Right atrium auricular region (tissue), 2 donors: Measurements from ENCODE around the gene SHROOM2. TPM values are rescaled to one million over a fixed set of nuclear protein-coding genes. Genes with fewer than 3 reads are reported as not detected.

Experiments
- DNase-seq: peaks from one replicate; pipeline ENCODE4 v3.0.0-alpha.2; 2019; ENCODE audit warnings: low spot score
- H3K27ac ChIP-seq, 2 donors: fragments of 200-600 bp; sonication (generic); 1 replicate in 1 of 2; 2 replicates in 1 of 2; pipeline ENCODE4 v1.5.1; 2016 to 2019
- H3K27me3 ChIP-seq, 2 donors: fragments of 200-600 bp; sonication (generic); one replicate each; pipeline versions ENCODE4 v1.5.1 to v1.6.0; 2017 to 2019
- H3K36me3 ChIP-seq: fragments of 200-600 bp; sonication (generic); one replicate; pipeline ENCODE4 v1.5.1; 2016
- H3K4me1 ChIP-seq, 2 donors: fragments of 200-600 bp; sonication (generic); one replicate each; pipeline versions ENCODE4 v1.5.1 to v1.6.0; 2017 to 2019
- H3K4me3 ChIP-seq, 2 donors: fragments of 200-600 bp; sonication (generic); 1 replicate in 1 of 2; 2 replicates in 1 of 2; pipeline ENCODE4 v1.5.1; 2017 to 2019; ENCODE audit warnings: mild to moderate bottlenecking in 1 of 2, moderate library complexity in 1 of 2
- H3K9me3 ChIP-seq, 2 donors: fragments of 200-600 bp; sonication (generic); one replicate each; pipeline ENCODE4 v1.5.1; 2019
- CTCF ChIP-seq, 2 donors: fragments of 200-600 bp; sonication (generic); IDR thresholded peaks; one replicate each; pipeline ENCODE4 v1.5.1; 2019; ENCODE audit warnings: antibody characterized with exemption in 2 of 2
- total RNA-seq, 2 donors: library from RNA; depleted of rRNA; stranded (reverse); fragments of >200 nt; gene quantifications; one replicate each; pipeline ENCODE4 v1.1.0, GENCODE V29; 2016

SHROOM2 gene
- total RNA-seq: 1 to 10 TPM; 2.7 to 6.4 TPM

- Histone ChIP-seq H3K36me3 (no peaks in the 10 kb centered on the region), H3K9me3 (no peaks in the 10 kb centered on the region), H3K4me1 (no peaks in the 10 kb centered on the region), H3K4me3 (peak within 1 kb of the TSS; percentile 29 to 45), H3K27ac (no peak within 1 kb of the TSS), H3K27me3 (peaks cover 0 to 5% of the 10 kb centered on the region in 2 donors)
- no peak for DNase-seq
- TF ChIP-seq CTCF (IDR thresholded peaks at IDR 0.05): no peak
These were observed at the start of gene SHROOM2 for GRCh38 chrX:9785944-9786797. TSS of gene SHROOM2 (plus strand) at chrX:9786429. CDS start at chrX:9786546, 117 bp downstream.

- Histone ChIP-seq H3K27me3 (no peaks in the 10 kb centered on the region), H3K36me3 (no peaks in the 10 kb centered on the region), H3K4me3 (no peak overlapping the region), H3K27ac (no peak overlapping the region), H3K4me1 (no peaks in the 10 kb centered on the region), H3K9me3 (no peaks in the 10 kb centered on the region)
- no peak for DNase-seq
- no peak for TF ChIP-seq CTCF (IDR thresholded peaks at IDR 0.05)
These were observed 48.9 kb upstream of the SHROOM2 start for GRCh38 chrX:9737363-9737762.

DNA sequence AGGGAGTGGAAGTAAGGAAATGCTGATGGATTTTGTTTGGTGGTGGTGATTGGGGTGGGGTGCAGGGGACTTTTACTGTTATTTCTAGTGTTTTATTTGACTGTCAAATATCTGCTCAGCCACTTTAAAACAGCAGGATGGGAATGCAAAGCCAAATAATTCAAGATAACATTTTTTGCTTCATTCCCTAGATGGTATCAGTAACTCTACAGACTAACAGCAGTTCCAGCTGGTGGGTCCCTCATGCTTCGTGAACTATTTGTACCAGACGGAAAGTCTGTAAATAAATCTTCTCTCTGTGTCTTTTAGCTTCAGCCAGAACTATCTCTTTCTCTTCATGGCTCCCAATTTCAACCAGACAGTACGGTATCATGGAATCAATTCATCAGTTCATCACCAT lies 48.1 kb upstream of the SHROOM2 start:
- Histone ChIP-seq H3K4me1 (no peaks in the 10 kb centered on the region), H3K27me3 (no peaks in the 10 kb centered on the region), H3K27ac (no peak overlapping the region), H3K36me3 (no peaks in the 10 kb centered on the region), H3K4me3 (no peak overlapping the region), H3K9me3 (no peaks in the 10 kb centered on the region)
- TF ChIP-seq CTCF (IDR thresholded peaks at IDR 0.05): no peak
- DNase-seq: no peak

- no peak for TF ChIP-seq CTCF (IDR thresholded peaks at IDR 0.05)
- H3K27me3 ChIP-seq: no peaks in the 10 kb centered on the region
- no peak overlapping the region for H3K4me3 ChIP-seq
- no peaks in the 10 kb centered on the region for H3K4me1 ChIP-seq
- H3K9me3 ChIP-seq: no peaks in the 10 kb centered on the region
- no peaks in the 10 kb centered on the region for H3K36me3 ChIP-seq
- no peak for DNase-seq
- H3K27ac ChIP-seq: no peak overlapping the region
These were observed 47.1 kb upstream of the SHROOM2 start for GRCh38 chrX:9739130-9739529.

DNA sequence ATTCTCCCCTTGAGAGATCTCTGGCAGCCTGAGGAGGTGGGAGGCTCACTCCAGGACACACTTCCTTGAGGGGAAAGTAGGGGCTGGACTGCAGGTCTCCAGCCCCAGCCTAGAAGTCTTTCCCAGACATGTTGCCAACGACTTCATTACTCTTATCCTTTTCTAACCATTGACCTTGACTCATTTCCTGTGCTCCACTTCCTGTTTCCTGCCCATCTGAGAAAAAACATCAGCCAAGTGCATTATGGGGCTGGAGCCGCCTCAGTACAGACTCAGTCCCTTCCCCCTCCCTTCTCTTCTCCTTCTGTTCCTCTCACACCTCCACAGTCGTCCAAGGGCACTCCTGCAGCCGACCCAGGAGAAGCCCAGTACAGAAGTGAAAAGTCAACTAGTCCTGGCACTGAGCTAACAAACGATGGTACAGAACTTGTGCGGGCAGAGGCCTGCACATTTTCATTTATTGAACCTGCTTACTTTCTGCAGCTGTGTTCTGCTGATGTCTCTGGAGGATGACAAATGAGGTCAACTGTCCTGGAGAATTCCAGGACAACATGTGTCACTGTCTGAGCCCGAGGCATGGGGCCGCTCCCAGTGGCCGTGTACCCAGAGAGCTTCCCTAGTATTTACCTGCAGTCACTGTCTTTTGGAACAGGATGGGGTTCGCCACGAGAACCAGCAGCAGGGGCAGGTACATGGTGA lies 40.7 kb upstream of the SHROOM2 start:
- H3K9me3 ChIP-seq: no peaks in the 10 kb centered on the region
- TF ChIP-seq CTCF (IDR thresholded peaks at IDR 0.05): no peak
- H3K4me3 ChIP-seq: no peak overlapping the region
- no peaks in the 10 kb centered on the region for H3K27me3 ChIP-seq
- H3K27ac ChIP-seq: peak overlapping the region in 1 of 2 donors; percentile 3
- no peaks in the 10 kb centered on the region for H3K4me1 ChIP-seq
- no peaks in the 10 kb centered on the region for H3K36me3 ChIP-seq
- DNase-seq: no peak
